NCI-H226 (cell line): ENCODE data around the gene SLC39A11.
"Not testable (repeated sequence)": the region's sequence is repeated elsewhere in the genome, so short reads cannot be mapped to it uniquely, and the experiment has no call there.

Source experiments
- DNase-seq: peaks from one replicate; pipeline ENCODE4 v3.0.0-alpha.2; 2015

Gene SLC39A11, protein sequence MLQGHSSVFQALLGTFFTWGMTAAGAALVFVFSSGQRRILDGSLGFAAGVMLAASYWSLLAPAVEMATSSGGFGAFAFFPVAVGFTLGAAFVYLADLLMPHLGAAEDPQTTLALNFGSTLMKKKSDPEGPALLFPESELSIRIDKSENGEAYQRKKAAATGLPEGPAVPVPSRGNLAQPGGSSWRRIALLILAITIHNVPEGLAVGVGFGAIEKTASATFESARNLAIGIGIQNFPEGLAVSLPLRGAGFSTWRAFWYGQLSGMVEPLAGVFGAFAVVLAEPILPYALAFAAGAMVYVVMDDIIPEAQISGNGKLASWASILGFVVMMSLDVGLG

DNA sequence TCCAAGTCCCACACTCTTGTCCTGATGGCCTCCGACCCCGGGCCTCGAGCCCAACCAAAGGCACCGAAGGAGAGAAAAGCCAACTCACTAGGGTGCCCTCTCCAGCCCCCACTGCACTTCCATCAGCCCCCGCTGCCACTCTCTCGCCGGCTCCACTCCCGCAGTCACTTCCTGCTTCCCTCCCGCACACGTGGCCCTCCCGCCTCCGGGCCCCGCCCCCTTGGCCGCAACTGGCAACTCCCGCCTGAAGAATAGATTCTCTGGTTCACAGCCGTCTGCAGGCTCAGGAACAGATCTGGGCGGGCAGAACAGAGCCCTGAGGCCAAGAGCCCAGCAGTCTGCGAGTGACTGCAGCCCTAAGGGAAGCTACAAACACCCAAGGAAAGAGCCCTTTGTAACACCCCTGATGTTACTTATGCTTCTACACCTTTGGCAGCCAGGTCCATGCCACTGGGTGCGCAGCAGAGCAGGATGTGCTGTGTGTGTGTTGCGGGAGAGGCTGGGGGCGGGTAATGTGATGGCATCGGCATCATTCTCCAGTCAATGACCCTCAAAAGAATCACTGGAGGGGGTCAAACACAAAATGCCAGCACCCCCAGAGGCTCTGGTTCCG is at the start of gene SLC39A11:
Gene SLC39A11 (minus strand): TSS at position 166 of the 613 bp plus-strand sequence. CDS start 3,924 bp downstream, outside the sequence.
- peak; percentile 94 for DNase-seq

DNA sequence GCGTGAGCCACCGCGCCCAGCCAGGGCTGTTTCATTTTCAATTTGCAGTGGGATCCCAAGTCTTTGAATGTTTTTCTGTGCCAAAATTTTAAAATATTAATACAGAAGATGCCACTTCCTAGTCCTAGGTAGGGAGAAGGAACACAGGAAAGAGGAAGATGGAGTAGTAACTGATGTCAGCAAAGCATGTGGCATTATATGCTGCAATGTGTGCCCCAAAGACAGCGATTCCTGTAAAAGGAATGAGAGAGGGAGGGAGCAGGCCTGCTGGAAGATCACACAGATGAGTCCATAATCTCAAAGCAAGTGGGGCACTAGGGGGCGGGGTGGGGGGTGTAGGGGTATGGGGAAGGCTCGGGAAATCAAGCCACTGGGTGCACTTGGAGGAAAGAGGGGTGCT is 48.9 kb upstream of the SLC39A11 start:
- DNase-seq: no peak

DNA sequence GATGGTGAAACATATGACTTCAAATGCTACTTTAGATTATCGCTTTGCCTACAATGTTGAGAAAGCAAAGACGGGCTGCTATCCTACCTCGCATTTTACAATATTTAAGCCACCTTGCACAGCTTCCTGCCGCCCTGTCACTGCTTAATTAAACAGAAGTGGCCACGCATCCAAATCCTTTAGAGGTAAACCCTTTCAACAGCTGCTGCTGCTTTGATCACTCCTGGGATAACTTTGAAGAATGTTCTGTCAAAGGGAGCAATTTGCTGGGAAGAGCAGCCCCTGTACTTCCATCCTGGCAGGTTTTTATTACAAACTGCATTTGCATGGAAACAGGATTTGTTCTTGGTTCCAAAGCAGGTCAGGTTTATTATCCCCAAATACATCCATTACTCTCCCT is 48.1 kb upstream of the SLC39A11 start:
- DNase-seq: no peak

DNA sequence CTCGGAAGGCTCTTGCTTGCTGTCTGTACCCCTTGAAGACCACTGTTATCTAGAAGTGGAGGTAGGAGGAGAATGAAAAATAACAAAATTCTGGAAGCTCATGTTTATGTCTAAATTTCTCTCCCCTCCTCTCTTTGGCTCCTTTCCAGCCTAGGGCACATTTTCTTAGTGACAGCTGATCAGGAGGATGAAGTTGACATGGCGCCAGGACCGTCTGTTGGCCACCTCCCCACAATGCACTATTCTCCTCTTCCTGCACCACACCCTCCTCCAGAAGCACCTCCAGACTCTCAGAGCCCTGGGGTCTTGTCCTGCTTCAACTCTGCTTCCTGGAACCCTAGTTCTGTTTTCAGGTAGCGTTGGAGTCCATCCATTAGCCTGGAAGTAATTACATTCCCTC is 46.8 kb upstream of the SLC39A11 start:
- no peak for DNase-seq

DNA sequence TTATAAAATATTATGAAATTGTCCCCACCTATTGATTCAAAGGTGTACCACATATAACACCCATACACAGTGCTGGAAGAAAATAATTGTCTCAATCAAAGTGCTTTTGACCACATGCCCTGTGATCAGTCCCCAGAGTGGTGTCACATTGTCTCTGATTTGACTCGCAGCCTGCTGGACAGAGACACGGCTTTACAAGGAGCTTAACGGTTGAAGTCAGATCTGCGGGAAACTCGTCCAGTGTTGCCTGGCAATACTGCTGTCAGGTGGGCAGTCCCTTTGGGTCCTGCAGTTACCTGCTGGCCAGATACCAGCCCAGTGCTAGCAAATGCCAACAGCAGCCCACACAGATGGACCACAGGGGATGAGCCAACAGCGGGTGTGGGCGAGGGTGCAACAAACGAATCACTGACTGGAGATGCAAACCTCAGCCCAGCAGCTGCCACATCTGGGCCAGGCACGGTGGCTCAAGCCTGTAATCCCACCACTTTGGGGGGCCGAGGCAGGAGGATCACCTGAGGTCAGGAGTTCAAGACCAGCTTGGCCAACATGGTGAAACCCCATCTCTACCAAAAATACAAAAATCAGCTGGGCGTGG is 46.2 kb upstream of the SLC39A11 start:
- no peak for DNase-seq

DNA sequence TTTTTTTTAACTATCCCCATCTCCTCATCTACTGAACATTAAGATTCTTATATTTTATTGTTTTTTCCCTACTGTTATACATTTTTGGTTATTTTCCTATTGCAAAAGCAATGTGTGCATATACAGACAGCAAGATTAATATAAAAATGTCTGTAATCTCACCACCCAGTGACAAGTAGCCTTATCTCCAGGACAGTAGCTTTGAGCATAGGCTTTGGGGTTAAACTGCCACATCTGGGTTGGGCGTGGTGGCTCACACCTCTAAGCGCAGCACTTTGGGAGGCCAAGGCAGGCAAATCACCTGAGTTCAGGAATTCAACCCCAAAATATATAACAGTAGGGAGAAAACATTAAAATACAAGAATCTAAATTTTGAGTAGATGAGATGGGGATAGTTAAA is 44.9 kb upstream of the SLC39A11 start:
- DNase-seq: no peak

DNA sequence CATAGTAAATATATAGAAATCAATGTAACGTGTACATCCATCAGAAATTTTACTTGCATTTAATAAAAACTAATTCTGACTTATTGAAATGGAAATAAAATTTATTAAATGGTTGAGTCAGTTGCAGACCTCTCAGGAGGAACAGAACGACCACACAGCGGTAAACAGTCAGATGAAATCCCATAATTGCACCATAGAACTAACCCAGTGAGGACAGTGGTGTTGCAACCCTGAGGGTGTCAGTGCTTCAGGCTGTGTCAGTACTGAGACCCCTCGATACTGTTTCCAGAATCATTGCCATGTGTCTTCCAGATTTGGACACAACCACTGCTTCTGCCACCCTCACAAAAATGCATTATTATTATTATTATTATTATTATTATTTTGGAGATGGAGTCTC is 43.3 kb upstream of the SLC39A11 start:
- DNase-seq: no peak

DNA sequence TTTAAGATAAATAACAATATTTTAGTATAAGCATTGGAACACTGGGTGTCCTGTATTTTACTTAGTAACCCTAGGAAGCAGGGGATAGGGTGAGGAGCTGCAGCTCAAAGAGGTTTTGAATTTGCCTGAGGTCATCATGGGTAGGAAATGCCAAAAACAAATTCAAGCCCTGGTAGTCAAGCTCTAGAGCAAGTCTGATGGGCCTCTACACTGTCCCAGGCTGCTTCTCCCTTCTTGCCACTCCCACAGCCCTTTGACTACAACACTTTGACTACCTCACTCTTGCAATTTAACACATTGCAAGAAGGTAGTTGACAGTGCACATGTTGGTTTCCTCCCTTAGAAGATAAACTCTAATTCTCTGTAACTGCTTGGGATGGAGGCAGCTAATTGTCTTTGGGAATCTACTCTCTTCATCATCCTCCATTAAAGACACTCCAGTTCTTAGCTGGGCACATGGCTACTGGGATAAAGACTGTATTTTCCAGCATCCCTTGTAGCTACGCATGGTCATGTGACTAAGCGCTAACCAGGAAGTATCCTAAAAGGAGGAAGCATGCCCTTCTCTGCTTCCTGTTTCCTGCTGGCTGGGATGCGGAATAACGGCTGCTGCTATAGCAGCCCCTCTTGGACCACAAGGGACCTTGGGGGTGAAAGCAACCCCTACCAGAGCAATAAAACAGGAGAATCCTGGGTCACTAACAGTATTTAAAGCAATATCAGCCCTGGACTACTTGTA is 41.6 kb upstream of the SLC39A11 start:
- DNase-seq: no peak

DNA sequence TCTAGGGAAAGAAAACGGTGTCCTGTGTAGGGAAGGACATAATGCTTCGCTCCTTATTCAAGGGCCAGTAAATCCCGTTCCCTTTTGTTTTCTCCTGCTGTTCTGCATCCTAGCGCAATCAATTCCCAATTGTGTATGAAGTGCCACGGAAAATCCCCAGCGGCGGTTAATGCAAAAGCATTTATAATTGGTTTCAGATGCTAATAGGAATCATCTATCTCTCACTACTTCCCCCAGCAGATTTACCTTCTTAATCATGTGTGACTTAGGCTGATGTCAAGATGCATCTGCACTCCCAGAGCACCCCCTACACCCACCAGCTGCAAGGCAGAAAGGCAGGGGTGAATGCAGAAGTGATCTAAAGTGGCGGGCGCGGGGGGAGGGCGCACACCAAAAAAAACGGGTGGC is 39.6 kb upstream of the SLC39A11 start:
- no peak for DNase-seq

DNA sequence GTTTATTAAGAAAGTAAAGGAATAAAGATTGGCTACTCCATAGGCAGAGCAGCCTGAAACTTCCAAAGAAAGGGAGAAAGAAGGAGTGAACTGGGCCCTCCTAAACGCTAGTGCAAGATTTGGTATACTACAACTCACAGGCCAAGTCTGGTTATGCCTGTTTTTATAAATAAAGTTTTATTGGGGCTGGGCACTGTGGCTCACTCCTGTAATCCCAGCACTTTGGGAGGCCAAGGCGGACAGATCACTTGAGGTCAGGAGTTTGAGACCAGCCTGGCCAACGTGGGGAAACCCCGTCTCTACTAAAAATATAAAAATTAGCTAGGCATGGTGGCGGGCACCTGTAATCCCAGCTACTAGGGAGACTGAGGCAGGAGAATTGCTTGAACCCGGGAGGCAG is 39.0 kb upstream of the SLC39A11 start:
- DNase-seq: not testable (repeated sequence)

DNA sequence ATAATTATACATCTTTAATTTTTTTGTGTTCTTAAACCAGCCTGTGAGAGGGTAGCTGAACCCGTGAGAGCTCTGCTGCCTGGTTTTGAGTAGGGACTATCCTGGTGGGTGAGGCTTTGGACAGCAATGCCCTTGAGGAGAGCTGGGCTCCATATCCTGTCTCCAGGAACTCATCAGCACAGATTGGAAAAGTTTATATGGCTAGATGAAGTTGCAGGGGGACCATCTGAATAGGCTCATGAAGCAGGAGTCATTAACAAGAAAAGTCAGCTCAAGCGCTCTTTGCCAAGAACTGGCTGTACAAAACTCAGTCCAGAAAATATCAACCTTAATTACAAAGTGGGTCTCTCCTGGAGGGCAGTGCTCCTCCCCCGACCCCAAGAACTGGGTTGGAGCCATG is 38.5 kb upstream of the SLC39A11 start:
- no peak for DNase-seq

DNA sequence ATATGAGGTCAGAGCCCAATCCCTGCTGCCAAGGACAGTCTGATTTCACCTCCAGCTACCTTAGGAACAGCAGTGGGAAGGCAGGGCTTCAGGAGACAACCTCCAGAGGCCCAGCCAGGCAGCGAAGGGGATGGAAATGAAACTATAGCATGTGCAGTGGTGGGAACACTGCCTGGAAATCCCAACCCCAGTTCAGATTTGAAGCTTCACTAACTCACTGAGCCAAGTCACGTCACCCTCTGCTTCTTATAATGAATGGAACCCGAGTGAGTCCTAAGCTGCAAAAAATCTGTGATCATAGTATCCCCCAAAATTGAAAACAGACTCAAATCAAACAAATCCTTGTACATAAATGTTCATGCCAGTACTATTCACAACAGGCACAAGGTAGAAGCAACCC is 36.0 kb upstream of the SLC39A11 start:
- DNase-seq: no peak

DNA sequence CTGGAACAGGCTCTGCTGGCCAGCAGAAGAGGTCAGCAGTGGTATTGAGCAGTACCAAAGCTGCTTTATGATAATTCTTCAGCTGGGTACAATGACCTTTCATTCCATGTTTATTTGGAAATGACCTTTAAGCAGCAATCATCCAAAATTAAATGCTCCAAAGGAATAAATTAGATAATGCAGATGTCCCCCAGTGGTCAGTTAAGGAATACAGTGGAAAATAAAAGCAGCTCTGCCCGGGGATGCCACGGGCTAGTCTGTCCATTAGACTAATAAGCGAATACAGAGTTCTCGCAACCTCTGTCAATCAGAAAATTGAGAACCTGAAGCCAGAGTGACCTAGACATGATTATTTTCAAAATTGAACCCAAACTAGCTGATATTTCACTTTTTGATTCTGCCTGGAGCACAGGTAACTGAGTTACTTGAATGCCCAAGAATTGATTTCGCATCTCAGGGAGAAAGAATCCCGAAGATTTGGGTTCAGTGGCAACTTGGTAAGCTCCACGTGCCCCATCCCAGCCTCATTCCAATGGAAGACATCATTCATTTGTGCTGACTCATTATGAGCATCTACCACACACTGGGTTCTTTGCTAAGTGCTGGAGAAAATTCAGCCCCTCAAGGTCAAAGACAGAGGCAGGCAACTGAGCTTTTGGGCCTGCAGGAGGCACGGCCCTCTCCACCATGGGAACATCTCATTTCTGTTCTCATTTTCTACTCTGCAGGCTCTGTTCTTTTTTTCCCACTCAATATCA is 34.4 kb upstream of the SLC39A11 start:
- DNase-seq: no peak

DNA sequence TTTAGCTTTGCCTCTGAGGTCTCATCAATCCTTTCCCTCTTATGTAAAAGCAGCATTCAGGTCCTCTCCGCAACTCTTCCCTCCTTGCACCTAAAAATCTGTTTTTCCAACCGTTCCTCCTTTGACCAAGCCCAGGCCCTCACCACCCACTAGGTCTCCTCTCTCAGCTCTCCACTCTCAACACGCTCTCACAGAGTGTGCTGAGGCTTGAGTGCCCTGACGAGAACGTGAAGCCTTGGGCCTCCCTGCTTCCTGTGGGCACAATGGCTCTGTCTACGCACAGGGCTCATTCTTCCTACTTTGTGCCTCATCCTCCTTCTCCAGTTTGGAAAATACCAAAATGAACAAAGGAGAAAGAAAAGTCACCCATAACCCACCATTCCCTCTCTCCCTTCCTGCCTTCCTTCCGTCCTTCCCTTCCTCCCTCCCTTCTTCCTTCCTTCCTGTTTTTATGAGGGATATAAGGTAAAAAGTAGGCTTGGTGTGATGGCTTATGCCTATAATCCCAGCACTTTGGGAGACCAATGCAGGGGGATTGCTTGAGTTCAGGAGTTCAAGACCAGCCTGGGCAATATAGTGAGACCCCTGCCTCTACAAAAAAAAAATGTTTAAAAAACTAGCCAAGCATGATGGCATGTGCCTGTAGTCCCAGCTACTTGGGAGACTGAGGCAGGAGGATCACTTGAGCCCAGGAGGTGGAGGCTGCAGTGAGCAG is 31.3 kb upstream of the SLC39A11 start:
- DNase-seq: no peak

DNA sequence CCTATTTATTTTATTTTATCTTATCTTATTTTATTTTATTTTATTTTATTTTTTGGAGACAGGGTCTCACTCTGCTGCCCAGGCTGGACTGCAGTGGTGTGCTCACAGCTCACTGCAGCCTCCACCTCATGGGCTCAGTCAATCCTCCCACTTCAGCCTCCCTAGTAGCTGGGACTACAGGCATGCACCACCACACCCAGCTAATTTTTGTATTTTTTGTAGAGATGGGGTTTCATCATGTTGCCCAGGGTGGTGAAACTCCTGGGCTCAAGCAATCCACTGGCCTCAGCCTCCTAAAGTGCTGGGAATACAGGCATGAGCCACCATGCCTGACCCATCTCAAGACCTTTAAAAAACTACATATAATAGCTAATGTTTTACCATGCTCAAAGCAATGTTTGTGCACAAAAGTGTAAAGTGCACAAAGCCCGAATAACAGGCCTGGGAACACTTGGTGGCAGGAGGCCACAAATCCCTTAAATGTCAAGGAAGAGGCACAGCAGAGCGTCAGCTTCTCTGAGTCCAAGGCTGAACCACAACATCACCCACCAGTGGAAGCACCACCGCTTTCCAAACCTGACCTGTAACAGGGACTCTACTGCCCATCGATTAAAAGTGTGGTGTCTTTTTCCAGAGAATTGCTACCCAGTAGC is 30.6 kb upstream of the SLC39A11 start:
- no peak for DNase-seq

DNA sequence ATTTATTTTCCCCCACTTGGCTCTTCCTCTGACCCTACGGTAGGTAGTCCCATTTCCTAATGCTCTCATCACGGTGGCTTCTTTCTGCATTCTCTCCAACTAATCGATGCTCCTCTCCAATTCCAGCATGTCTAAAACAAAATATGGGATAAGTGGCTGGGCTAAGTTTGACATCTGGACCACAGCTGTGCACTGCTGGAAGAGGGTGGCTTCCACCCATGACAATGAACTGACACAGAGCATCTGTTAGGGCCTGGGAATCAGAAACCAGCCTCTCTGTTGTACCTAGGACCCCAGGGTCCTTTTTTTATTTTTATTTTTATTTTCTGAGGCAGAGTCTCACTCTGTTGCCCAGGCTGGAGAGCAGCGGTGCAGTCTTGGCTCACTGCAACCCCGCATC is 29.0 kb upstream of the SLC39A11 start:
- no peak for DNase-seq

DNA sequence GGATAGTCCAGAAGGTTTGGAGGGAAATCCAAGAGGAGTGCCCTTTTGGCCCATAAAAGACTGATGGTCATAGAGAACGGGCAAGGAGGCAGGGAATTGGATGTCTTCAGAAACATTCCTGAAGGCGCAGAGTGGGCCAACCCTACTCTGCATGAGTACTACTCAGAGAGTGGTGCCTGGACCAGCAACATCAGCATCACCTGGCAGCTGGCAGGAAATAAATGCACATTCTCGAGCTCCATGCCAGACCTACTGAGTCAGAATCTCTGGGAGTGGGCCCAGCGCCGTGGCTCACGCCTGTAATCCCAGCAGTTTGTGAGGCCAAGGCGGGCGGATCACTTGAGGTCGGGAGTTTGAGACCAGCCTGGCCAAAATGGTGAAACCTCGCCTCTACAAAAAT is 27.1 kb upstream of the SLC39A11 start:
- no peak for DNase-seq

DNA sequence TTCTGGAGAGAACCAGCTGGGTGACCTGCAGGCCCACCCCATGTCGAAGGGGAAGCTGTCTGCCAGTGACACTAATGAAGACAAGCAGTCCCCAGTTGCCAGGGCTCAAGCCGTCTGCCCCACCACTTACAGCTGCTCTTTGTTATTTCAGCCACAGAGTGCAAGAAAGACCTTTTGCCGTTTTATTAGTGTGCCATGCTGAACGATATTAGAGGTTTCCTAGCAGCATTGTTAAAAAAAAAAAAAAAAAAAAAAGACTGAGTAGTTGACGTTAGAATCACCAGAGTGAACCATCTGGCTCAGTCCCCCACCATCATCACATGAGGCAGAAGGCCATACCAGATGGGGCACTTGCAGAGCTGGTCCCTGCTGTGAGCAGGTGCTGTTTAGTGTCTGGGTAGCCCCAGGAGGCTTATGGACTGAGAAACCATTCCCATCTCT is 26.5 kb upstream of the SLC39A11 start:
- DNase-seq: no peak

DNA sequence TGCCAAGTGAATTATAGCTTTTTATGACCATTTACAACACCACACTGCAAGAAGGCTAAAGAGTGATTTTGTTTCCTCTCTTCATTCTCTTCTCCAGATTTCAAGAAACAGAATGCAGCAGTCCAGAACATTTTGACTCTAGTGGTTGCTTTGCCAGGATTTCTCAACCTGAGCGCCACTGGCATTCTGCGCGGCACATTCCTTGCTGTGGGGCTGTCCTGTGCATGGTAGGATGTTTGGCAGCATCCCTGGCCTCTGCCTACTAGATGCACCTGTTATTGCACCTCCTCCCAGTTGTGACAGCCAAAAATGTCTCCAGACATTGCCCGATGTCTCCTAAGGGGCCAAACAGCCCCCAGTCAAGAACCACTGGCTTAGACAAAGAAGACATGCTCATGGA is 25.7 kb upstream of the SLC39A11 start:
- DNase-seq: no peak

DNA sequence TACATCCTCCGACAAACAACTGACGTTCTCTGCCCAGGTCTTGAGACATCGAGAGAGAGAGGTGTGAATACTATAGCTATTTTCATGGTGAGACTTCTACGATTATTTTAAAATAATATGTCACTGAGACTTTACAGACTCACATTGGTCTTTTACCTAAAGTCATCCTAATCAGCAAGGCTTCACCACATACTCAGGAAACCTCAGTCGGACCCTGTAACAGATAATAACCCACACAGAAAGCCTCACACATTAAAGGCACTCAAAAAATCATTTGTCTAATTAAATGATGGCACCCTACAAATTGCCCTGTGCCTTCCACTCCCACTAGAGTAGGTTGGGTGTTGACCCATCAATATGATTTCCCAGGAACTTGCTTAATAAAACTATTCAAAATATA is 19.8 kb upstream of the SLC39A11 start:
- no peak for DNase-seq

DNA sequence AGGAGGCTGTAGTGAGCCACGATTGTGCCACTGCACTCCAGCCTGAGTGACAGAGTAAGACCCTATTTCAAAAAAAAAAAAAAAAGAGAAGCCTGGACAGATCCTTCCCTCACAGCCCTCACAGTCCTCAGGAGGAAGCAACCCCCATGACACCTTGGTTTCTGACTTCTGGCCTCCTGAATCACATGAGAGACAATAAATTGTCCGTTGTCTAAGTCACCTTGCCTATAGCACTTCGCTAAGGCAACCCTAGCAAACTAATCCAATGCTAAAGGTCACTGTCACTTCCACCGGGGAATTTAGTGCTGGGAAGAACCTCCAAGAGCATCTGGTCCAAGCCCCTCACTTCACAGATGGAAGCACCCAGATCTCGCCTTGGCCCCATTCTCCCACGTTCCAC is 18.9 kb upstream of the SLC39A11 start:
- no peak for DNase-seq

DNA sequence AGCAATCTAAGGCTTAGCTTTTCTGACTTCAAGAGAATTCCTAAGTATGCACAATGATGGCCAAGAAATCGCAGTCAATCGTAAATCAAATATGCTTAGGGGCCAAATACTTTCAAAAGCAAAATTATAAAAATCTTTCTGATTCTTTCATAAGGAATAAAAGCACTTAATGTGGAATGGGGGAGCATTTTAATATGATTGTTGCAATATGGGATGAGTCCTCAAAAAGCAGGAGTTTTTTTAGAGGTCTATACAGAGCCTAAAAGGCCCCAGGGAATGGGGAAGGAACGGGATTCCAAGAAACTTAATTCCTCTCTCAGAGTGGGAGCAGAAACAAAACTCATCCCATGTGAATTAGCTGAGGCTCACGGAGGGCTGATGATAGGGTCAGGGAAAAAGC is 14.7 kb upstream of the SLC39A11 start:
- DNase-seq: no peak
